Breast epithelium (tissue), 4 donors: ENCODE data around the gene QRFP. TPM values are rescaled to one million over a fixed set of nuclear protein-coding genes. Genes with fewer than 3 reads are reported as not detected.

Source experiments
- DNase-seq, 2 donors: peaks; one replicate each; pipeline ENCODE4 v3.0.0-alpha.2; 2019; ENCODE audit warnings: low spot score in 2 of 2
- H3K27ac ChIP-seq, 2 donors: fragments of 200-600 bp; sonication (generic) in 1 of 2; one replicate each; pipeline ENCODE4 v1.5.1; 2016 to 2019; ENCODE audit warnings: mild to moderate bottlenecking in 1 of 2
- H3K27me3 ChIP-seq, 2 donors: fragments of 200-600 bp; sonication (generic) in 1 of 2; one replicate each; pipeline versions ENCODE4 v1.5.1 to v1.6.0; 2017 to 2019; ENCODE audit warnings: control low read depth in 1 of 2, mild to moderate bottlenecking in 1 of 2
- H3K36me3 ChIP-seq: fragments of 200-600 bp; one replicate; pipeline ENCODE4 v1.5.1; 2019
- H3K4me1 ChIP-seq, 2 donors: fragments of 200-600 bp; sonication (generic); one replicate each; pipeline ENCODE4 v1.5.1; 2016 to 2019; ENCODE audit warnings: control low read depth in 1 of 2
- H3K4me3 ChIP-seq, 3 donors: fragments of 200-600 bp; sonication (generic); 1 replicate in 2 of 3; 2 replicates in 1 of 3; pipeline ENCODE4 v1.5.1; 2016 to 2019; ENCODE audit warnings: mild to moderate bottlenecking in 3 of 3, moderate library complexity in 2 of 3
- H3K9me3 ChIP-seq, 2 donors: fragments of 200-600 bp; sonication (generic) in 1 of 2; one replicate each; pipeline ENCODE4 v1.5.1; 2016 to 2019; ENCODE audit warnings: control low read depth in 1 of 2
- CTCF ChIP-seq, 3 donors: fragments of 450-650 bp; IDR thresholded peaks; one replicate each; pipeline ENCODE4 v1.5.1; 2016 to 2017; ENCODE audit warnings: antibody characterized with exemption in 3 of 3, mild to moderate bottlenecking in 3 of 3, moderate library complexity in 3 of 3
- POLR2A ChIP-seq: fragments of 450-650 bp; IDR thresholded peaks from one replicate; pipeline ENCODE4 v1.6.1; 2016; ENCODE audit warnings: antibody characterized with exemption, mild to moderate bottlenecking, moderate library complexity
- POLR2AphosphoS5 ChIP-seq, 3 donors: sonication (generic); formaldehyde crosslinking; IDR thresholded peaks; one replicate each; pipeline ENCODE4 v1.6.1; 2017; ENCODE audit warnings: antibody characterized with exemption in 3 of 3
- intact Hi-C: fragments of 100-400 bp; cut with DNase I; formaldehyde crosslinking; loops from one replicate; pipeline ENCODE4 v1.15.1; 2023; ENCODE audit warnings: low total_unique reads
- total RNA-seq, 3 donors: library from RNA; depleted of rRNA; stranded (reverse); fragments of >200 nt; gene quantifications; one replicate each; pipeline ENCODE4 v1.1.0, GENCODE V29; 2016

Gene QRFP
- total RNA-seq, 3 donors from 2014 or later: not detected

GRCh38 chr9:130939405-130940026 is 42.9 kb upstream of the QRFP start:
- Histone ChIP-seq H3K4me3 (peak overlapping the region; percentile 39 to 68 (median 51)), H3K36me3 (no peaks in the 10 kb centered on the region), H3K9me3 (no peaks in the 10 kb centered on the region), H3K27me3 (peaks cover 7 to 86% of the 10 kb centered on the region in 2 donors), H3K4me1 (peaks cover 9 to 16% of the 10 kb centered on the region in 2 donors), H3K27ac (no peak overlapping the region)
- no peak for TF ChIP-seq CTCF (IDR thresholded peaks at IDR 0.05)
- intact Hi-C loops: loop anchor here (5.0 kb wide), 1 partner anchor 442 kb away; no protein-coding TSS in a partner anchor
- no peak for DNase-seq

GRCh38 chr9:130938652-130939404 is 42.2 kb upstream of the QRFP start, which contains the start of gene FIBCD1:
Gene FIBCD1 (minus strand): TSS chr9:130939247. CDS start chr9:130938607, 640 bp downstream.
- H3K4me1 ChIP-seq: peaks cover 9 to 16% of the 10 kb centered on the region in 2 donors
- intact Hi-C loops: no loop called here
- H3K27me3 ChIP-seq: peaks cover 8 to 93% of the 10 kb centered on the region in 2 donors
- H3K36me3 ChIP-seq: no peaks in the 10 kb centered on the region
- DNase-seq: no peak
- H3K9me3 ChIP-seq: no peaks in the 10 kb centered on the region
- TF ChIP-seq POLR2A (no peak), POLR2AphosphoS5 (IDR thresholded peaks at IDR 0.05) (no peak), CTCF (IDR thresholded peaks at IDR 0.05) (no peak)
- H3K27ac ChIP-seq: no peak within 1 kb of the TSS
- H3K4me3 ChIP-seq: peak within 1 kb of the TSS; percentile 39 to 68 (median 51)

GRCh38 chr9:130938184-130938651 is 41.6 kb upstream of the QRFP start:
- intact Hi-C loops: no loop called here

GRCh38 chr9:130937146-130938076 is 40.8 kb upstream of the QRFP start:
- intact Hi-C loops: no loop called here
- no peak overlapping the region for H3K27ac ChIP-seq
- TF ChIP-seq CTCF (IDR thresholded peaks at IDR 0.05) (no peak), POLR2AphosphoS5 (IDR thresholded peaks at IDR 0.05) (no peak), POLR2A (no peak)
- DNase-seq: no peak
- H3K27me3 ChIP-seq: peaks cover 12 to 94% of the 10 kb centered on the region in 2 donors
- no peaks in the 10 kb centered on the region for H3K36me3 ChIP-seq
- H3K4me1 ChIP-seq: peaks cover 15 to 16% of the 10 kb centered on the region in 2 donors
- no peak overlapping the region for H3K4me3 ChIP-seq
- no peaks in the 10 kb centered on the region for H3K9me3 ChIP-seq

More at GRCh38 chr9:130938184-130938651, 41.6 kb upstream of the QRFP start:
- peaks cover 10 to 16% of the 10 kb centered on the region in 2 donors for H3K4me1 ChIP-seq
- peak overlapping the region; percentile 4 to 68 (median 51) for H3K4me3 ChIP-seq
- H3K27me3 ChIP-seq: peaks cover 12 to 94% of the 10 kb centered on the region in 2 donors
- no peak overlapping the region for H3K27ac ChIP-seq
- no peaks in the 10 kb centered on the region for H3K9me3 ChIP-seq
- no peaks in the 10 kb centered on the region for H3K36me3 ChIP-seq
- DNase-seq: no peak
- TF ChIP-seq POLR2AphosphoS5 (IDR thresholded peaks at IDR 0.05) (no peak), CTCF (IDR thresholded peaks at IDR 0.05) (no peak), POLR2A (no peak)
